ENCODE measurements around the gene S100A12.
A peak's percentile ranks its signal among the peaks of the same experiment; 100 is the strongest.

The S100A12 gene

GRCh38 chr1:153357853-153358690, 17.3 kb downstream of the S100A12 start, which contains the start of gene S100A9:
Gene S100A9, plus strand, starts transcription at chr1:153357854. Its CDS starts 430 bp downstream, at chr1:153358284.
- Histone ChIP-seq H3K4me1 (ENCODE audit: insufficient read depth, poor library complexity, severe bottlenecking) (peaks cover 16% of the 10 kb centered on the region), H3K4me3 (ENCODE audit: severe bottlenecking) (no peak within 1 kb of the TSS), H3K9me3 (ENCODE audit: severe bottlenecking) (no peaks in the 10 kb centered on the region), H3K36me3 (ENCODE audit: low read depth) (no peaks in the 10 kb centered on the region), H3K27me3 (ENCODE audit: insufficient read depth, poor library complexity, severe bottlenecking) (no peaks in the 10 kb centered on the region), H3K27ac (ENCODE audit: poor library complexity, severe bottlenecking) (peak within 1 kb of the TSS; percentile 86)
- DNase-seq (ENCODE audit: low spot score) (no peak), ATAC-seq (ENCODE audit: low read depth) (no peak)
- no peak for TF ChIP-seq CTCF (IDR thresholded peaks at IDR 0.05; ENCODE audit: poor library complexity, severe bottlenecking)

- ATAC-seq (ENCODE audit: low read depth) (peak; percentile 85), DNase-seq (ENCODE audit: low spot score) (peak; percentile 90)
- Histone ChIP-seq H3K4me1 (ENCODE audit: insufficient read depth, poor library complexity, severe bottlenecking) (peaks cover 16% of the 10 kb centered on the region), H3K27me3 (ENCODE audit: insufficient read depth, poor library complexity, severe bottlenecking) (no peaks in the 10 kb centered on the region), H3K9me3 (ENCODE audit: severe bottlenecking) (no peaks in the 10 kb centered on the region), H3K36me3 (ENCODE audit: low read depth) (no peaks in the 10 kb centered on the region), H3K27ac (ENCODE audit: poor library complexity, severe bottlenecking) (peak overlapping the region; percentile 86), H3K4me3 (ENCODE audit: severe bottlenecking) (no peak overlapping the region)
- TF ChIP-seq CTCF (IDR thresholded peaks at IDR 0.05; ENCODE audit: poor library complexity, severe bottlenecking): no peak
Measured at GRCh38 chr1:153357076-153357852, 18.2 kb downstream of the S100A12 start.

GRCh38 chr1:153356392-153357075, 18.9 kb downstream of the S100A12 start:
- ATAC-seq (ENCODE audit: low read depth) (no peak; the same call in 2 of the 3 replicates), DNase-seq (ENCODE audit: low spot score) (no peak)
- H3K4me3 ChIP-seq (ENCODE audit: severe bottlenecking): no peak overlapping the region
- no peaks in the 10 kb centered on the region for H3K27me3 ChIP-seq (ENCODE audit: insufficient read depth, poor library complexity, severe bottlenecking)
- peaks cover 16% of the 10 kb centered on the region for H3K4me1 ChIP-seq (ENCODE audit: insufficient read depth, poor library complexity, severe bottlenecking)
- no peaks in the 10 kb centered on the region for H3K9me3 ChIP-seq (ENCODE audit: severe bottlenecking)
- no peaks in the 10 kb centered on the region for H3K36me3 ChIP-seq (ENCODE audit: low read depth)
- no peak for TF ChIP-seq CTCF (IDR thresholded peaks at IDR 0.05; ENCODE audit: poor library complexity, severe bottlenecking)
- H3K27ac ChIP-seq (ENCODE audit: poor library complexity, severe bottlenecking): peak overlapping the region; percentile 86

- TF ChIP-seq CTCF (IDR thresholded peaks at IDR 0.05; ENCODE audit: poor library complexity, severe bottlenecking): peak; percentile 77
Measured at GRCh38 chr1:153355445-153356071, 19.9 kb downstream of the S100A12 start.

More at GRCh38 chr1:153355445-153356071, 19.9 kb downstream of the S100A12 start:
- no peaks in the 10 kb centered on the region for H3K27me3 ChIP-seq (ENCODE audit: insufficient read depth, poor library complexity, severe bottlenecking)
- H3K9me3 ChIP-seq (ENCODE audit: severe bottlenecking): no peaks in the 10 kb centered on the region
- peak; percentile 68 for ATAC-seq (ENCODE audit: low read depth)
- H3K4me1 ChIP-seq (ENCODE audit: insufficient read depth, poor library complexity, severe bottlenecking): peaks cover 16% of the 10 kb centered on the region
- no peak overlapping the region for H3K27ac ChIP-seq (ENCODE audit: poor library complexity, severe bottlenecking)
- no peaks in the 10 kb centered on the region for H3K36me3 ChIP-seq (ENCODE audit: low read depth)
- no peak for DNase-seq (ENCODE audit: low spot score)
- H3K4me3 ChIP-seq (ENCODE audit: severe bottlenecking): no peak overlapping the region

Data from RWPE2 (cell line).